GM19240 (cell line): ENCODE results near the gene NGRN.

Experiments used
- DNase-seq: peaks from one replicate; pipeline ENCODE4 v3.0.0; 2011; ENCODE audit warnings: low spot score; ENCODE audit not compliant: insufficient read length

The NGRN gene, protein sequence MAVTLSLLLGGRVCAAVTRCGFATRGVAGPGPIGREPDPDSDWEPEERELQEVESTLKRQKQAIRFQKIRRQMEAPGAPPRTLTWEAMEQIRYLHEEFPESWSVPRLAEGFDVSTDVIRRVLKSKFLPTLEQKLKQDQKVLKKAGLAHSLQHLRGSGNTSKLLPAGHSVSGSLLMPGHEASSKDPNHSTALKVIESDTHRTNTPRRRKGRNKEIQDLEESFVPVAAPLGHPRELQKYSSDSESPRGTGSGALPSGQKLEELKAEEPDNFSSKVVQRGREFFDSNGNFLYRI

GRCh38 chr15:90265271-90266060 lies at the start of gene NGRN:
Gene NGRN, plus strand, starts transcription at chr15:90265672. Its CDS starts 41 bp downstream, at chr15:90265713.
- peak; percentile 57 for DNase-seq

GRCh38 chr15:90217671-90218394 lies 47.6 kb upstream of the NGRN start:
- no peak for DNase-seq

GRCh38 chr15:90219421-90220141 lies 45.9 kb upstream of the NGRN start:
- no peak for DNase-seq

DNA sequence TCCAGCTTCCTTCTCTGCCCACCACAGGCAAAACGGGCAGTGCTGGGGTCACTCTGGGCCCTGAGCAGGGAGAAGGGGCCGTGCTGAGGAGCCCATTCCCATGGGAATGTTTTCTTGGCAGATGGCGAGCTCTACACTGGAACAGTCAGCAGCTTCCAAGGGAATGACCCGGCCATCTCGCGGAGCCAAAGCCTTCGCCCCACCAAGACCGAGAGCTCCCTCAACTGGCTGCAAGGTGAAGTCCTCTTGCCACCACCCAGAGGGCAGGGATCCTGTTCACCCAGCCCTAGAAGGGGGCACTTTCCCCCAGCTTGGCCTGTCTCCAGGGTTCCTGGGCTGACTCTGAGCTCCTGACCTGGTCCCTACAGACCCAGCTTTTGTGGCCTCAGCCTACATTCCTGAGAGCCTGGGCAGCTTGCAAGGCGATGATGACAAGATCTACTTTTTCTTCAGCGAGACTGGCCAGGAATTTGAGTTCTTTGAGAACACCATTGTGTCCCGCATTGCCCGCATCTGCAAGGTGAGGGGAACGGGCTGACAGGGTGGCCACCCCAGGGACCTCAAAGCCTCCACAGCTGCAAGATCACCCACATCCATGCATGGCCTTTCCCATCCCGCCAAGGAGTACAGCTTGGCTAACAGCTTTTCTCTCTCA lies 44.1 kb upstream of the NGRN start:
- peak; percentile 43 for DNase-seq

GRCh38 chr15:90222547-90222946 lies 42.9 kb upstream of the NGRN start:
- no peak for DNase-seq

GRCh38 chr15:90223441-90224165 lies 41.9 kb upstream of the NGRN start:
- no peak for DNase-seq

- no peak for DNase-seq
Measured at GRCh38 chr15:90225047-90225446, 40.4 kb upstream of the NGRN start.

DNA sequence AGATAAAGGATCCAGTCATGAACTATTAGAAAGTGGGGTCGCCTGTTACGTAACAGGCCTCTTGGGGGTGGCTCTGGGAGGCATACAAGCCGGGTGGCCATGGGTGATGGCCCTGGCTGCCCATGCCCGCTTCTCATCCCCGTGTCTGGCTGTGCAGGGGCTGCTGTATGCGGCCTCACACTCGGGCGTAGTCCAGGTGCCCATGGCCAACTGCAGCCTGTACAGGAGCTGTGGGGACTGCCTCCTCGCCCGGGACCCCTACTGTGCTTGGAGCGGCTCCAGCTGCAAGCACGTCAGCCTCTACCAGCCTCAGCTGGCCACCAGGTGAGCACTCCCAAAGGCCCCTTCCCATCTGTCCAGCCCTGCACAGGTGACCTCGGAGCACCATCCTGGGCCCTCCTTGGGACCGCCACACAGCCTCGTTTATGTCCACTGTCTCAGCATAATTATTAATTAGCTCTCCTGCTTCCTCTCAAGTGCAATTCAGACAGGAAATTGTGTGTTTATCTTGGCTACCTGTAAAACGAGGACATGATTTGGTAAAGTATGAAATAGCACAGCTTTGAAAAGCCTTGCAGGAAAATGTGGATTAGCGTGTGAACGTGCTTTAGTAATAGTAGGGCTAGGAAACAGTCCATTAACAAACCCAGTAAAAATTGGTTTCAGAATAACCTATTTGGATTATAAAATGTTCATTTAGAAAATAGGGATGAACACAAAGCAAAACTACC lies 39.8 kb upstream of the NGRN start:
- no peak for DNase-seq

GRCh38 chr15:90227336-90227735 lies 38.1 kb upstream of the NGRN start:
- no peak for DNase-seq

DNA sequence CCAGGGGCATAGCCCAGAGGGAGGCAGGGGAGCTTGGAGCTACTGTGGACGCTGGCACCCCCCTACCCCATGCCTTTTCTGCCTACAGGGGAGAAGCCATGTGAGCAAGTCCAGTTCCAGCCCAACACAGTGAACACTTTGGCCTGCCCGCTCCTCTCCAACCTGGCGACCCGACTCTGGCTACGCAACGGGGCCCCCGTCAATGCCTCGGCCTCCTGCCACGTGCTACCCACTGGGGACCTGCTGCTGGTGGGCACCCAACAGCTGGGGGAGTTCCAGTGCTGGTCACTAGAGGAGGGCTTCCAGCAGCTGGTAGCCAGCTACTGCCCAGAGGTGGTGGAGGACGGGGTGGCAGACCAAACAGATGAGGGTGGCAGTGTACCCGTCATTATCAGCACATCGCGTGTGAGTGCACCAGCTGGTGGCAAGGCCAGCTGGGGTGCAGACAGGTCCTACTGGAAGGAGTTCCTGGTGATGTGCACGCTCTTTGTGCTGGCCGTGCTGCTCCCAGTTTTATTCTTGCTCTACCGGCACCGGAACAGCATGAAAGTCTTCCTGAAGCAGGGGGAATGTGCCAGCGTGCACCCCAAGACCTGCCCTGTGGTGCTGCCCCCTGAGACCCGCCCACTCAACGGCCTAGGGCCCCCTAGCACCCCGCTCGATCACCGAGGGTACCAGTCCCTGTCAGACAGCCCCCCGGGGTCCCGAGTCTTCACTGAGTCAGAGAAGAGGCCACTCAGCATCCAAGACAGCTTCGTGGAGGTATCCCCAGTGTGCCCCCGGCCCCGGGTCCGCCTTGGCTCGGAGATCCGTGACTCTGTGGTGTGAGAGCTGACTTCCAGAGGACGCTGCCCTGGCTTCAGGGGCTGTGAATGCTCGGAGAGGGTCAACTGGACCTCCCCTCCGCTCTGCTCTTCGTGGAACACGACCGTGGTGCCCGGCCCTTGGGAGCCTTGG lies 37.4 kb upstream of the NGRN start:
- no peak for DNase-seq

DNA sequence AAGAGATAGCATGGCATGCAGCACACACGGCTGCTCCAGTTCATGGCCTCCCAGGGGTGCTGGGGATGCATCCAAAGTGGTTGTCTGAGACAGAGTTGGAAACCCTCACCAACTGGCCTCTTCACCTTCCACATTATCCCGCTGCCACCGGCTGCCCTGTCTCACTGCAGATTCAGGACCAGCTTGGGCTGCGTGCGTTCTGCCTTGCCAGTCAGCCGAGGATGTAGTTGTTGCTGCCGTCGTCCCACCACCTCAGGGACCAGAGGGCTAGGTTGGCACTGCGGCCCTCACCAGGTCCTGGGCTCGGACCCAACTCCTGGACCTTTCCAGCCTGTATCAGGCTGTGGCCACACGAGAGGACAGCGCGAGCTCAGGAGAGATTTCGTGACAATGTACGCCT lies 36.5 kb upstream of the NGRN start:
- DNase-seq = no peak

DNA sequence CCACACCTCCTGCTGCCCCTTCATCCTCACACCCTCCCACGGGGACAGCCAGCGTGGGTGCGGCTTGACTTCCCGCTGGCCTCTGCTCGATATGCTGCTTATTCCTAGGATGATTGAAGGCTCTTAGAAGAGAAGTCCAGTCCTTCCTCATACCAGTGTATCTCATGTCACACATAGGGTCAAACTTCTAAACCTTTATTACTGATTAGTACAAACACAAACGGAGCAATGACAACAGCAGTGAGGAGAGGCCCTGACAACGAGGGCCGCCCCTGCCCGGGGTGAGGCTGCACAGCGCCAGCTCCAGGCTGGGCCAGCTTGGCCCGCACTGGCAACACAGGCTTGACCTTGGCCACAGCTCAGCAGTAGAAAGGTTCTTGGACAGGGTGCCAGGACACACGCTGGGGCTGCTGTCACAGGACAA lies 35.4 kb upstream of the NGRN start:
- DNase-seq = no peak

- DNase-seq = no peak
Measured at GRCh38 chr15:90230610-90231009, 34.9 kb upstream of the NGRN start.

DNA sequence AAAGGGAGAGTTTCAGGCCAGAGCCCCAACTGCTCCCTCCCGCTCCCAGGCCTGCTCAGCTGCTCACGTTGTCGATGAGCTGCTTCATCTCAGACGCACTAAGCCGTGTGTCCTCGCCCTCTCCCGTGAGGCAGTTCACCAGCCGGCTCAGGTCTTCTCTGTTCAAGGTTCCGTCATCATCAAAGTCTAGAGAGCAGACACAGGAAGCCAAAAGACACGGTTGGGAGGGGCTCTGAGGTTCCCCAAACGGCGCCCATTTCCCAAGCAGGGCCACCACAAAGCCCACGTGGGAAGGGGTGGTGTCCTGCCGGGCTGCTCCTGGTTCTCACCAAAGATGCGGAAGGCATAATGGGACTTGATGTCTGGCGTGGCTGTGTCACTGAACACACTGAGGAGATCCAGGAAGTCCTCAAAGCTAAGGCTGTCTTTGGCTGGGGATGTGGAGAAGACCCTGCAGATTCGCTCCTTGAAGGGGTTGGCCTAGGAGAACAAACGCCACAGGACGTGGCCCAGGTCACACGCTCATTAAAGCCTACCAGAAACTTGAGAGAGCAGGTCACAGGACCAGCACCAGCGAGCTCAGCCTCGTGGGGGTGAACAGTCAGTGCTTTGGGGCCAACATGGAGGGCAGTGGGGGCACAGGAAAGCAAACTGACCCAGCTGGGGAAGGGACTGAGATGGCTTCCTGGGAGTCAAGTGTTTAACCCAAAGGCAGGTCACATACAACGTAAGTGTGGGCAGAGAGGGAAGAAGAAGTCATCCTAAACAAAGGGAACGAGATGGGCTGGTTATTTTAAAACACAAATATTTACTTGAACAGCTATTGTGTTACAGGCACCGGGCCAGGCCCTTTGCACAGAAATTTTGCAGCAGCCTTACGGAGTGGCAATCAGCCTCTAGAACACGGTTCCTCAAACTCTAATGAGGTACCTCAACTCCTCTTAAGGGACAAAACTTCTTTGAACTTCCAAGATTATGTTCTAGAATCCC lies 34.1 kb upstream of the NGRN start:
- peak; percentile 65 for DNase-seq

- DNase-seq = no peak
Measured at GRCh38 chr15:90232196-90232595, 33.3 kb upstream of the NGRN start.

DNA sequence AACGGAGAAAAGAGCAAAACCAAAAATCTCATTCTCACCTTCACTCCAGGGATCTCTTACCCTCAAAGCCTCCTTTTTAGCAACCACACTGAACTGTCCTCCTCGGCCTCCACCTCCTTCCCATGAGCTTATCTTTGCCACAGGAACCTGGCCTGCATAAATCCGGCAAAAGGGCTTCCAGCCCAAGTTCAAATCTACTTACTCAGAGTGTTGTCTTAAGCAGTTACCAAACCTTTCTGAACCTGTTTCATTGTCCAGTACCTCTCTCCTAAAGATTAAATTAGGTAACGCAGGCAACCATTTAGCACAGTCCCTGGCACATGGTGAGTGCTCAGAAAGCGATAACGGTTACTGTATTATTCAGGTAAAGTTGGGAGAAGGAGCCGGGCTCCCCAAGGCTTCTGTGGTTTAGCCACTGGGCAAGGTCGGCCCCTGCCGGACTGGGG lies 32.5 kb upstream of the NGRN start:
- no peak for DNase-seq
